NCI-H2107 treated with DMSO at 0.1 percent for 48 hours (cell line): ENCODE results near the gene REEP5.
A peak's percentile ranks its signal among the peaks of the same experiment; 100 is the strongest.
"Not testable (repeated sequence)": the region's sequence is repeated elsewhere in the genome, so short reads cannot be mapped to it uniquely, and the experiment has no call there.

Source experiments
- DNase-seq: peaks from one replicate; lab custom pipeline; 2025; ENCODE audit not compliant: unreplicated experiment; lab: John Stamatoyannopoulos, UW

The REEP5 gene

GRCh38 chr5:112892776-112893175 lies 29.3 kb downstream of the REEP5 start:
- no peak for DNase-seq

DNA sequence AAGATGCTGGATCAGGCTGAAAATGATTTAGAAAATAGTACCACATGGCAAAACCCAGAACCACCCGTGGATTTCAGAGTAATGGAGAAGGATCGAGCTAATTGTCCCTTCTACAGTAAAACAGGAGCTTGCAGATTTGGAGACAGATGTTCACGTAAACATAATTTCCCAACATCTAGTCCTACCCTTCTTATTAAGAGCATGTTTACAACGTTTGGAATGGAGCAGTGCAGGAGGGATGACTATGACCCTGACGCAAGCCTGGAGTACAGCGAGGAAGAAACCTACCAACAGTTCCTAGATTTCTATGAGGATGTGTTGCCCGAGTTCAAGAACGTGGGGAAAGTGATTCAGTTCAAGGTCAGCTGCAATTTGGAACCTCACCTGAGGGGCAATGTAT lies 30.0 kb downstream of the REEP5 start:
- not testable (repeated sequence) for DNase-seq

DNA sequence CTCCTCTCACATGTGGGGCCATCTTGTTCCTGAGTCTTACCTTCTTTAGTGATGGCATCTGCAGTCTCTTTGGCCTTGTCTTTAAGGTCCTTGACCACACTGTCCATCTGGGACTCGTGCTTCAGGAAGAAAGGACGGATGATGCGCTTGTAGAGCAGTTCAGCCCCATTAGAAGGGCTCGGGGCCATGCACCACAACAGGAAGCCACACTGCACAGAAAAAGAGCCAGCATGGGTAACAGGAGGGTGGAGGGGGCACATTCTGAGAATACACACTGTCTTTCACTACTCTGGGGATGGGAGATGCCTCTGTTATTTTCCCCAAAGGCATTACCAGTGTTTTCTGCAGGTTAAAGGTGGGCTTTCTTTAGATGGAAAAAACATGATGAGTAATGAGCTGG lies 35.1 kb downstream of the REEP5 start:
- DNase-seq: no peak

DNA sequence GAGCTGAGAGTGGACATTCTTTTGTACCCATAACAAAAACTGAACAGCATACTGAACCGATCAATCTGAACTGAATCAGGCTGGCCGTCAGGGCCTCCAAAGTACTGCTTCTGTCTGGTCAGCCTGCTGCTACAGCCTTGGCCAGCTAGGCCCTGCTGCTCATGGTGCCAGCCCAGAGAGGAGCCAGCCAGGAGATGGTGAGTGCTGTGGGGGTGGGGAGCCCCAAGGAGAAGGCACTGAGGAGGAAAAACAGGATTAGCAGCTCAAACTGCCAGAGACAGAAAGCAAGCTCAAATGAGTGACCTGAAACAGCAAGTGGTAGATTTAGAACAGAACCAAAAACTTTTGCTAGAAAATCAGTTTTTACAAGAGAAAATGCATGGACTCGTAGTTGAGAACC lies 37.0 kb downstream of the REEP5 start:
- DNase-seq: no peak

- DNase-seq: no peak
Measured at GRCh38 chr5:112883192-112883591, 38.8 kb downstream of the REEP5 start.

DNA sequence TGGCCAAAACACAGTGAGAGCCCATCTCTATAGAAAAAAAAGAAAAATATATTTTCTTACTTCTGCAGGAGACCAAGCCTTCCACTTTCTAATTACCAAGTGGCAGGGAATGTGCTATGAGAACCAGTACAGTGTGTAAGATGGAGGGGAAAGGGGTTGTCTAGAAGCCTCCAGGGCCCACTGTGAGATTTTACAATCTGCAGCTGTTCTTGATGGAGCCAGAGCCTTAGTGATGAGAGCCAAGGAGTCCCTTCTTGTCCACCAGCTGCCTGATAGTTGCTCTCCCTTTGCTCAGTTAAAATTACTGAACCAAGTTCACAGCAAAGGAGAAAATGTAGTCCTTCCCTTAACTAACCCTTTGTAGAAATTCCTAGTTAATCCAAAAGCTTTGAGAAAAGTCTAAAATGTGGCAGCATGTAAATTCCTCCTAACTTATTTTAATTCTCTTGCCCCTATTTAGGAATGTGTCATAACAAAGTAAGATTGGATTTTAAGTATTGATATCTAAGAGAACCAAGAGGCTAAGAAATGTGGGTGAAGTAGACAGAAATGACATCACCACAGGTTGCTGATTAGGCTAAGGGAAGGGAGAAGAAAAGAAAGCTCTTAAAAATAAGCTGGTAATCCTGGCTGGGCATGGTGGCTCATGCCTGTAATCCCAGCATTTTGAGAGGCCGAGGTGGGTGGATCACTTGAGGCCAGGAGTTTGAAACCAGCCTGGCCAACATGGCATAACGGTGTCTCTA lies 41.6 kb downstream of the REEP5 start:
- no peak for DNase-seq

DNA sequence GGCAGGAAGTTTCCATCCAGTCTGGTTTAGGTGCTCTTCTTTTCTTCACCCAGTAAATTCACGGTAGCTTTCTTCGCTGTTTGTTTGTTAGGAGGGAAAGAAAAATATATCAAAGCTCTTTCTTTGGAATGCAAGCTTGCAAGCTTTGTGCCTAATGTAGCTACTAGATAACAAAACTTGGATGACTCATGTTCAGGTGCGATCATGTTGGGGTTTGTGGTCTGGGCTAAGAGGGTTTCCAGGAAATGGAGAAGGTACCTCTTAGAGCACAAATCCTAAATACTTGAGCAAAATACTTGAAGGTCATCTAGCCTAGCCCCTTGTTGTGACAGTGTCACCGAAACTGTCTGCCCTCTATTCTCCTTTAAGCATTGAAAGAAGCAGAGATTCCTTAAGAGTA lies 43.3 kb downstream of the REEP5 start:
- DNase-seq: no peak

DNA sequence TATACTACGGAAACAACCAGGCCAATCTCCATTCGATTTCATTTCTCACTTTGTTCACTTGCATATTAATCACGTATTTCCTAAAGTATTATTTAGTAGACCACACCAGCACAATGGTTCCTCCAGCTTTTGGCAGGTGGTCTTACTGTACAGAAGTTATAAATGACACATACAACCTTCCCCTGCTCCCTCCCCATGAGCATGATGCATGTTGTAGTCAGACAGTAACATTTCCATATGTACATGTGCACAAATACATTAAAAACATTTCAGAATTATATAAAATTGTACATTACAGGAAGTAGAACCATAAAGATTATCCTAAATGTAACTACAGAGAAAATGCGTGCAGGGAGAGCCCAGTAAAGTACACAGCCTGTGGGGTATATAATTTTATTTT lies 43.9 kb downstream of the REEP5 start:
- no peak for DNase-seq

DNA sequence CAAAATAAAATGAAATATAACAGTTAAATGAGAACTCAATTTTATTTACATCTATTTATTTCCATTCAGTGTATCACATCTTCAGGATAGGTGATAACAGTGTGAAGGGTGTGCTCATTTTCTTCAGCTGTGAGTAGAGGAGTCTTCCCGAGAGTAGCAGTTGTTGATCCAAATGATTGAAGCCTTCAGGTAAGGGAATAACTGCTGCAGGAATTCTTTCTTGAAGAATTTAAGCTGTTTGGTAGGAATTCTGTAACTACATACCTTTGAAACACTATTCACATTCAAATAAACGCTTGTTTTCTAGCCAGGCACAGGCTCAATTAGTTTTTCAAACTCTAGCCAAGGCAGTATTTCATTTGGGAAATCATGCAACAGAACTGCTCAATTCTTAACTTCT lies 45.7 kb downstream of the REEP5 start:
- no peak for DNase-seq

- DNase-seq: no peak
Measured at GRCh38 chr5:112870966-112871365, 51.1 kb downstream of the REEP5 start.

GRCh38 chr5:112869948-112870347 lies 52.1 kb downstream of the REEP5 start:
- DNase-seq: no peak

- no peak for DNase-seq
Measured at GRCh38 chr5:112867411-112867810, 54.6 kb downstream of the REEP5 start.

DNA sequence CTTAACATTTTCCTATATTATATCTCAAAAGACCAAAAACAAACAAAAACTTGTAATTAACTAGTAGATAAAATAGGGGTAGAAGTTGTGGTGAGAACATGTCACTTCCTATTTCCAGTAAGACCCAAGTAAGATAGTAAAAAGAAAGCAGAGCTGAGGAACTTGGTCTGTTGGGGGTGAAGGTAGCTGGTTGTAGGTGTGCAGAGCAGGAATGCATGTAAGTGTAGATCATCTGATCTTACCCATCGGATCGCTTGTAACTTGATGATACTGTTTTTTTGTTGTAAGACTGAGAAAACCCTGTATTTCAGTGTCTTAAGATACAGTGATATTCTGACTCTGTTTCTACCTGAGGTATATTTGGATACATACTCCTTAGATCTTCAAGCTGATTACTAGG lies 55.3 kb downstream of the REEP5 start:
- DNase-seq: no peak

- no peak for DNase-seq
Measured at GRCh38 chr5:112865128-112865527, 56.9 kb downstream of the REEP5 start.

GRCh38 chr5:112863549-112863948 lies 58.5 kb downstream of the REEP5 start:
- DNase-seq: no peak

DNA sequence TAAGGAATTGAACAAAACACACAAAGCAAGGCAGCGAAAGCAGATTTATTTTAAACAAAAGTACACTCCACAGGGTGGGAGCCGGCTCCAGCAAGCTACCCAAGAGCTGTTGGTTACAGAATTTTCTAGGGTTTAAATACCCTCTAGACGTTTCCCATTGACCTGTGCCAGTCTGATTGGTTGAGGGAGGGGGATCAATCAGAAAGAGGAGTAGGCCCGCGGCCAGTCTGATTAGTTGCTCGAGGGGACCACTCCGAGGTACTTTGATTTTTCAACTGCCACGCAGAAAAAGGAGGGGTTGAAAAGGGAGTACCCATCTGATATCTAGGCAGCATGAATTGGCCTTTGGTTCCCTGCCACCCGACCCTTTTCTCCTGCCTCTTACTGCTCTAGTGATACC lies 59.9 kb downstream of the REEP5 start:
- no peak for DNase-seq

GRCh38 chr5:112861638-112861985 lies 60.4 kb downstream of the REEP5 start:
- DNase-seq: no peak

GRCh38 chr5:112860929-112861637 lies 60.9 kb downstream of the REEP5 start, which contains the start of gene SRP19:
Gene SRP19 (plus strand): TSS chr5:112861287. CDS start chr5:112861377, 90 bp downstream.
- peak; percentile 69 for DNase-seq

DNA sequence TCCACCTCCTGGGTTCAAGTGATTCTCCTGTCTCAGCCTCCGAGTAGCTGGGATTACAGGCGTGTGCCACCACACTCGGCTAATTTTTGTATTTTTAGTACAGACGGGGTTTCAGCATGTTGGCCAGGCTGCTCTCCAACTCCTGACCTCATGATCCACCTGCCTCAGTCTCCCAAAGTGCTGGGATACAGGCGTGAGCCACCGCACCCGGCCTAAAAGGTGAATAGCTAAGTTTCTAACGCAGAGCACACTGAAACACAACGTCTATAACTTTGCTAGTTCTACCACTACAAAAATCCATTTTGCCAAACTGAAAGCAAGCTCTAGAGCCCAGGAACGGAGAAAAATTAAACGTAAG lies 61.5 kb downstream of the REEP5 start:
- DNase-seq: not testable (repeated sequence)

DNA sequence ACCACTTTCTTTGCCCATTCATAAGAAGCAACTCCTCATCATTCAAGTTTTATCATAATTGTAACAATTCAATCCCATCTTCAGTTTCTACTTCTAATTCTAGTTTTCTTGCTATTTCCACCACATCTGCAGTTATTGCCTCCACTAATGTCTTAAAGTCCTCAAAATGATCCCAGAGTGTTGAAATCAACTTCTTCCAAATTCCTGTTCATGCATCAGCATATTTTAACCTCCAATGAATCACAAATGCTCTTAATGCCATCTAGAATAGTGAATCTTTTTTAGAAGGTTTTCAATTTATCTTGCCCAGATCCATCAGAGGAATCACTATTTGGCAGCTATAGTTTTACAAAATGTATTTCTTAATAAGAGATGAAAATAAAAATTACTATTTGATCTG lies 64.2 kb downstream of the REEP5 start:
- no peak for DNase-seq

DNA sequence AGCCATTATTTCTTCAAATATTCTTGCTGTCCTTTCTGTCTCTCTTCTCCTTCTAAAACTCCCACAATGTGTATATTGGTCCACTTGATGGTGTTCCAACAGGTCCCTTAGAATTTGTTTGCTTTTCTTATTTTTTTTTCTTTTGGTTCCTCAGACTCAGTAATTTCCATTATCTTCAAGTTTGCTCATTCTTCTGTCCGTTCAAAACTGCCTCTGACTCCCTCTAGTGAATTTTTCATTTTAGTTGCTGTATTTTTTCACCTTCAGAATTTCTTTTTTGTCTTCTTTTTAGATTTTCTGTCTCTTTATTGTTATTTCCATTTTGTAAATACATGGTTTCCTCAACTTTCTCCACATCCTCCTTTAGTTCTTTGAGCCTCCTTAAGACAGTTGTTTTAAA lies 67.4 kb downstream of the REEP5 start:
- no peak for DNase-seq

- no peak for DNase-seq
Measured at GRCh38 chr5:112849912-112850311, 72.1 kb downstream of the REEP5 start.
